Measurements from ENCODE around the gene LYPD8. TPM values are rescaled to one million over a fixed set of nuclear protein-coding genes. Genes with fewer than 3 reads are reported as not detected.

The LYPD8 gene
- total RNA-seq, 2 donors from 2014 or later, result not detected

DNA sequence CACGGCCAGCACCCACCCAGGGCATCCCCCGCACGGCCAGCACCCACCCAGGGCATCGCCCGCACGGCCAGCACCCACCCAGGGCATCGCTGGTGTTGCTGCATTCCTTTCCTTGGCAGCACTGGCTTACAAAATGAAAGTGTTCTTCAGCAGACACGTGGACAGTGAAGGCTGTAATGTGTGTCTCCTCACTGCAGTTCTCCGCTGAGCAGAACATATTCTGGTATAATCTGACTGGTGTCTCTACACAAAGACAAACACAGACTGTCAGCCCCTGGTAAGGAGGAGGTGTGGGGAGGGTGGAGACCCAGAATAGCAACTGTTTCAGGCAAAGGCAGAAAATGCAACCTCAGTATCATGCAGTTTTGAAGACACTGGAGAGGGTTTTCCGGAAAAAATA, 7.3 kb downstream of the LYPD8 start:
- H3K4me3 ChIP-seq (ENCODE audit: low read length), result no peak overlapping the region
- no peaks in the 10 kb centered on the region for H3K4me1 Mint-ChIP-seq
- H3K9me3 Mint-ChIP-seq, result peaks cover 34% of the 10 kb centered on the region
- H3K27ac Mint-ChIP-seq, result no peak overlapping the region
- TF ChIP-seq, protein P1, sequence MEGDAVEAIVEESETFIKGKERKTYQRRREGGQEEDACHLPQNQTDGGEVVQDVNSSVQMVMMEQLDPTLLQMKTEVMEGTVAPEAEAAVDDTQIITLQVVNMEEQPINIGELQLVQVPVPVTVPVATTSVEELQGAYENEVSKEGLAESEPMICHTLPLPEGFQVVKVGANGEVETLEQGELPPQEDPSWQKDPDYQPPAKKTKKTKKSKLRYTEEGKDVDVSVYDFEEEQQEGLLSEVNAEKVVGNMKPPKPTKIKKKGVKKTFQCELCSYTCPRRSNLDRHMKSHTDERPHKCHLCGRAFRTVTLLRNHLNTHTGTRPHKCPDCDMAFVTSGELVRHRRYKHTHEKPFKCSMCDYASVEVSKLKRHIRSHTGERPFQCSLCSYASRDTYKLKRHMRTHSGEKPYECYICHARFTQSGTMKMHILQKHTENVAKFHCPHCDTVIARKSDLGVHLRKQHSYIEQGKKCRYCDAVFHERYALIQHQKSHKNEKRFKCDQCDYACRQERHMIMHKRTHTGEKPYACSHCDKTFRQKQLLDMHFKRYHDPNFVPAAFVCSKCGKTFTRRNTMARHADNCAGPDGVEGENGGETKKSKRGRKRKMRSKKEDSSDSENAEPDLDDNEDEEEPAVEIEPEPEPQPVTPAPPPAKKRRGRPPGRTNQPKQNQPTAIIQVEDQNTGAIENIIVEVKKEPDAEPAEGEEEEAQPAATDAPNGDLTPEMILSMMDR (conservative IDR thresholded peaks at IDR 0.05), result no peak
- H3K9ac ChIP-seq (ENCODE audit: extremely low read depth, low read length, poor library complexity, severe bottlenecking), result no peak overlapping the region
- no peak overlapping the region for H3K27ac ChIP-seq (ENCODE audit: low read depth, low read length)
- H3K27me3 ChIP-seq (ENCODE audit: control insufficient read depth, insufficient read depth, low read length, poor library complexity, severe bottlenecking), result no peaks in the 10 kb centered on the region
- H3K9me3 ChIP-seq (ENCODE audit: control insufficient read depth, low read length), result peaks cover 51% of the 10 kb centered on the region
- no peak overlapping the region for H3K4me3 Mint-ChIP-seq
- WGBS, 2 experiments (ENCODE audit: insufficient coverage in 1 of 2, insufficient read length in 1 of 2), result 88 to 89% methylated on average over 5 to 9 of the region's 10 CpGs
- peaks cover 3% of the 10 kb centered on the region for H3K36me3 Mint-ChIP-seq (ENCODE audit: low read depth)
- DNase-seq, result no peak
- no peaks in the 10 kb centered on the region for H3K4me1 ChIP-seq (ENCODE audit: control insufficient read depth, insufficient read depth, low read length)
- H3K36me3 ChIP-seq (ENCODE audit: control insufficient read depth, insufficient read depth, low read length), result no peaks in the 10 kb centered on the region
- no peaks in the 10 kb centered on the region for H3K27me3 Mint-ChIP-seq (ENCODE audit: insufficient read depth)

DNA sequence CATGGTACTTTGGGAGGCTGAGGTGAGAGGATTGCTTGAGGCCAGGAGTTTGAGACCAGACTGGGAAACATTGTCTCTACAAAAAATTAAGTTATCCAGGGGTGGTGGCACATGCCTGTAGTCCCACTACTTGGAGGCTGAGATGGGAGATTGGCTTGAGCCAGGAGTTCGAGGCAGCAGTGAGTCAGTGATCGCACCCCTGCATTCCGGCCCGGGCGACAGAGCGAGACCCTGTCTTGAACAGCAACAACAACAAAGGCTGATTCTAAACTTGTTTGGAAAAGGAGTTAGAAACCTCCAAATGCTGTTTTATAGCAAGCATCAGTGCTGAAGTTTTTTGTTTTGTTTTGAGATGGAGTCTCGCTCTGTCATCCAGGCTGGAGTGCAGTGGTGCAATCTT, 14.7 kb downstream of the LYPD8 start:
- H3K27me3 Mint-ChIP-seq (ENCODE audit: insufficient read depth), result no peaks in the 10 kb centered on the region
- H3K36me3 ChIP-seq (ENCODE audit: control insufficient read depth, insufficient read depth, low read length), result no peaks in the 10 kb centered on the region
- H3K4me3 ChIP-seq (ENCODE audit: low read length), result no peak overlapping the region
- H3K27me3 ChIP-seq (ENCODE audit: control insufficient read depth, insufficient read depth, low read length, poor library complexity, severe bottlenecking), result no peaks in the 10 kb centered on the region
- no peak for DNase-seq
- H3K4me3 Mint-ChIP-seq, result no peak overlapping the region
- no peaks in the 10 kb centered on the region for H3K4me1 ChIP-seq (ENCODE audit: control insufficient read depth, insufficient read depth, low read length)
- TF ChIP-seq, protein P1 (conservative IDR thresholded peaks at IDR 0.05), result no peak
- WGBS, 2 experiments (ENCODE audit: insufficient coverage in 1 of 2, insufficient read length in 1 of 2), result 89% methylated on average over 7 of the region's 7 CpGs
- H3K27ac ChIP-seq (ENCODE audit: low read depth, low read length), result no peak overlapping the region
- no peaks in the 10 kb centered on the region for H3K4me1 Mint-ChIP-seq
- H3K27ac Mint-ChIP-seq, result no peak overlapping the region
- peaks cover 90% of the 10 kb centered on the region for H3K9me3 Mint-ChIP-seq
- no peak overlapping the region for H3K9ac ChIP-seq (ENCODE audit: extremely low read depth, low read length, poor library complexity, severe bottlenecking)
- H3K9me3 ChIP-seq (ENCODE audit: control insufficient read depth, low read length), result peaks cover 81% of the 10 kb centered on the region
- H3K36me3 Mint-ChIP-seq (ENCODE audit: low read depth), result no peaks in the 10 kb centered on the region

DNA sequence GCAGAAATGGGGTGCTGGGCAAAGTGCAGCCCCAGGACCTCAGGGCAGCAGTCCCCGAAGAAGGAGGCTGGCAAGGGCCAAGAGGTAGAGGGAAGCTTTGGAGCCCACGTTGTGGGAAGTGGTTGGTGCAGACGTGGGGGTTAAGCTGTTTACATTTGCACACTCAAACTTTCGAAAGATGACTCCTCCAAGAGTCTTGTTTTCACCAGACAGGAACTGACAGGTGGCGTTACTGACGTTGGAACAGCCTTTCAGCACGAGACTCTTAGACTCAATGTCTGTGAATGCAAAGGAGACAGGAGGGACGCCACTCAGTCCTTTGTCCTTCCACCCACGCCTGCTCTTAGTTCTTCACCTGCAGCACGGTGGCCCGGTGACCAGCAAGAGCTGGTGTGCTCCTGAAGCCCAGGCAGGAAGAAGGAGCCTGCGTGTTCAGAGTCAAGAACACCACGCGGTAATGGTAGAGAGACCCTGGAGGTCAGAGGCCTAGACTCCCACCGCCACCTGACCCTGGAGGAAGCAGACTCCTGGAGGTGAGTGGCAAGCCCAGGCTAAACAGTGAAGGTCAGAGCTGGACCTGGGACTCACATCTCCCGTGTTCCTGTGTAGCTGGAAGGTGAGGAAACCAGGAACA, 15.9 kb downstream of the LYPD8 start:
- Mint-ChIP-seq H3K36me3 (ENCODE audit: low read depth) (no peaks in the 10 kb centered on the region), H3K4me3 (no peak overlapping the region), H3K27me3 (ENCODE audit: insufficient read depth) (no peaks in the 10 kb centered on the region), H3K27ac (no peak overlapping the region), H3K9me3 (peaks cover 89% of the 10 kb centered on the region), H3K4me1 (no peaks in the 10 kb centered on the region)
- H3K9ac ChIP-seq (ENCODE audit: extremely low read depth, low read length, poor library complexity, severe bottlenecking), result no peak overlapping the region
- H3K36me3 ChIP-seq (ENCODE audit: control insufficient read depth, insufficient read depth, low read length), result no peaks in the 10 kb centered on the region
- H3K27ac ChIP-seq (ENCODE audit: low read depth, low read length), result no peak overlapping the region
- H3K4me1 ChIP-seq (ENCODE audit: control insufficient read depth, insufficient read depth, low read length), result no peaks in the 10 kb centered on the region
- H3K27me3 ChIP-seq (ENCODE audit: control insufficient read depth, insufficient read depth, low read length, poor library complexity, severe bottlenecking), result no peaks in the 10 kb centered on the region
- TF ChIP-seq, protein P1 (conservative IDR thresholded peaks at IDR 0.05), result no peak
- WGBS, 2 experiments (ENCODE audit: insufficient coverage in 1 of 2, insufficient read length in 1 of 2), result 63 to 72% methylated on average over 12 to 16 of the region's 16 CpGs
- H3K9me3 ChIP-seq (ENCODE audit: control insufficient read depth, low read length), result peaks cover 82% of the 10 kb centered on the region
- no peak for DNase-seq
- H3K4me3 ChIP-seq (ENCODE audit: low read length), result no peak overlapping the region

Data from endodermal cell (in vitro differentiated cells).